ENCODE data around the gene UPK3BL1. TPM values are rescaled to one million over a fixed set of nuclear protein-coding genes. Genes with fewer than 3 reads are reported as not detected.
"Not testable (repeated sequence)": the region's sequence is repeated elsewhere in the genome, so short reads cannot be mapped to it uniquely, and the experiment has no call there.

Gene UPK3BL1, protein sequence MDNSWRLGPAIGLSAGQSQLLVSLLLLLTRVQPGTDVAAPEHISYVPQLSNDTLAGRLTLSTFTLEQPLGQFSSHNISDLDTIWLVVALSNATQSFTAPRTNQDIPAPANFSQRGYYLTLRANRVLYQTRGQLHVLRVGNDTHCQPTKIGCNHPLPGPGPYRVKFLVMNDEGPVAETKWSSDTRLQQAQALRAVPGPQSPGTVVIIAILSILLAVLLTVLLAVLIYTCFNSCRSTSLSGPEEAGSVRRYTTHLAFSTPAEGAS
- 5.3 and 8.6 TPM in 2 replicates for total RNA-seq

DNA sequence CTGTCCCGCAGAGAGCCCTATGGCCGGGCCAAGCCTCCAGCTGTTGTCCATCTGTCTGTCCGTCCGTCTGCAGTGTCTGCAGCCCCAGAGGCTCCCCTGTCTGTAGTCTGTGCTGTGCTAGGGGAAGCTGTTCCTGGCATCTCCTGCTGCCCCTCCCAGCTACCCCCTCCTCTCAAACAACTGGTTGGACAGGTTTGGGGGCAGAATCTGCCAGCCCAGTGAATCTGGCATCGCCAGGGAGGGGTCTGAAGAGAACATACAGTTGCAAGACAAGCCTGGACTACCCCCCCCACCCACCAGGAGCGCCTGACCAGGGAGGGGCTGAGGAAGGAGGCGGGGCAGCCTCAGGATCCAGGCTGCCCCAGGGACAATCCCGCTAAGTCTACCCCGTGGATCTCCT, at the start of gene UPK3BL1:
Gene UPK3BL1, minus strand, starts transcription at position 101 of the 400 bp plus-strand sequence. Its CDS starts 50 bp downstream, at position 51.
- DNase-seq (ENCODE audit: low read depth, low spot score): not testable (repeated sequence)

DNA sequence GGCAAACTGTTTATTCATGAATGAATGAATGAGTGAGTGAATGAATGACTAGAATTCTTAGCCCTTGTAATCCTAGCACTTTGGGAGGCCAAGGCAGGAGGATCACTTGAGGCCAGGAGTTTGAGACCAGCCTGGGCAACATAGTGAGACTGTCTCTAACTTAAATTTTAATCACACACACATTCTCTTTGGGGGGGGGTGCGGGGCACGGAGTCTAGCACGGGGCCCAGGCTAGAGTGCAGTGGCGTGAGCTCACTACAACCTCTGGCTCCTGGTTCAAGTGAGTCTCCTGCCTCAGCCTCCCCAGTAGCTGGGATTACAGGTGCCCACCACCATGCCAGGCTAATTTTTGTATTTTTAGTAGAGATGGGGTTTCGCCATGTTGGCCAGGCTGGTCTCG, 48.0 kb upstream of the UPK3BL1 start:
- not testable (repeated sequence) for DNase-seq (ENCODE audit: low read depth, low spot score)

DNA sequence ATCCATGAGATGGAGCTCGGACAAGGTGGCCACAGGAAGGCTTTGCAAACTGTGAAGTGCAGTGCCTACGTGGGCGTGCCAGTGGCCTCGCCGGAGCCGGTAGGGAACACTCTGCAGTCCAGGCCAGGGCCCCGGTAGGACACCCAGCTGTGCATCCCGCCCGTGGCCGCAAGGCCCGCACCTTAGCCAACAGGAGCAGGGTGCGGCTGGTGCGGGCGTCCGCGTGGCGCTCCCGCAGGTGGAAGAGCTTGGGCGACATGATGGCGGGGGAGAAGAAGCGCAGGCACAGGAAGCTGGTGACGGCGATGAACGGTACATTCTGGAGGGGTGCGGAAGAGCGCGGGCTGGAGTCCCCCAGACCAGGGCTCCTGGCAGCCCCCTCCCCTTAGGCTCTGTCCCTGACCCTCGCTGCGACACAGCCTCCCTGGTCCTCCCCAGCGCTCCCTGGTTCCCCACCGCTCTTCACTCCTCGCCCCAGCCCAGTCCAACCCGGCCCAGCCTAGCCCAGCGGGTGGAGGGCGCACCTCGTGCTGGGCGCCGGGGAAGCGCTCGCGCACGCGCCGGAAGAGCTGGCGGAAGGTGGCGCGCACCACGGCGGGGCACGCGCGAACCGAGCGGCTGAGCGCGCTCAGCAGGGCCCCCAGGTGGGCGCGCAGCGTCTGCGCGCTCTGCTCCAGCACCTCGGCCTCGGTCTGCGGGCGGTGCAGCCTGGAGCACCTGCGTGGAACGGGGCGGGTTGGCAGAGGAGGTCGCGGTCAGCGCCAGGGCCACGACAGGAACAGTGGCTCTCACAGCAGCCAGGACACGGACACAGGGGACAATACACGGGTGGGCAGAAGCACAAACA, 47.1 kb upstream of the UPK3BL1 start:
- DNase-seq (ENCODE audit: low read depth, low spot score): not testable (repeated sequence)

DNA sequence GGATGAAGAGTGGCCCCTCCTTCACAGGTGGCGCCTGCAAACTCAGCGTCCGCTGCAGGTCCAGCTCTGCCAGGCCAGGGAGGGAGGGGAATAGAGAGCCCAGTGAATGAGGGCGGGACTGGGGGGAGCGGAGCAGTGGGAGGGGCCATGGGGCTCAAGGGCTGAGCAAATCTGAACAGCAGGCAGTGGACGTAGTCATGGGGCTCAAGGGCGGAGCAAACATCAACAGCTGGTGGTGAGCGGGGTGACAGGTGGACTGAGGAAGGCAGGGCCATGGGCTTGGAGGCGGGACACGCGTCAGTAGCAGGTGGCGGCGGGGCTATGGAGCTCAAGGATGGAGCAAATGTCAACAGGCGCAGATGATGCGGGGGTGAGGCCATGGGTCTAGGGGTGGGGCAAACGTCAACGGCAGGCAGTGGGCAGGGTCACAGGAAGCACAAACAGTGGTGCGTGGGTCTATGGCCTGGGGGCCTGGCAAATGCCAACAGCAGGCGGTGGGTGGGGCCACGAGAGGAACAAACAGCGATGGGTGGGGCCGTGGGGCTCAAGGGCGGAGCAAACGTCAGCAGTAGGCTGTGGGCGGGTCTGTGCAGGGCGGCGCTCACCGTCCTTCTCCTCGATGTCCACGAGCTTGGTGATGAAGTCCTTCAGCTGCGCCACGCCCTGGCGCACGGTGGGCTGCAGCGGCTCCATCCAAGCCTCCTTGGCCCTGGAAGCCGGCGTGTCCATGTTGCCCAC, 45.9 kb upstream of the UPK3BL1 start:
- not testable (repeated sequence) for DNase-seq (ENCODE audit: low read depth, low spot score)

DNA sequence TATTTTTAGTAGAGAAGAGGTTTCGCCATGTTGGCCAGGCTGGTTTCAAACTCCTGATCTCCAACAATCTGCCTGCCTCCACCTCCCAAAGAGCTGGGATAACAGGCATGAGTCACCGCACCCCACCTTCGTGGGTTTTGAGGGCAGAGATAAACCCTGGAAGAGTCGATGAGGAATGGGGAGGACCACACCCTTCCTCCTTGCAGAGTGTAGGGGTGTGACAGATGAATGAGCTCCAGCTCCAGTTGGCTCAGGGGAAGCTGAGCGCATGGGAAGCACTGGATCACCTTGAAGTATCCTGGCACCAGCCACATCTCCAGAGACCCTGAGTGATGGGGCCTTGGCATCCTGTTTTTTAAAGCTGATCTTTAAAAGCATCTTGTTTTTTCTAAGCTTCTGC, 40.0 kb upstream of the UPK3BL1 start:
- DNase-seq (ENCODE audit: low read depth, low spot score): not testable (repeated sequence)

DNA sequence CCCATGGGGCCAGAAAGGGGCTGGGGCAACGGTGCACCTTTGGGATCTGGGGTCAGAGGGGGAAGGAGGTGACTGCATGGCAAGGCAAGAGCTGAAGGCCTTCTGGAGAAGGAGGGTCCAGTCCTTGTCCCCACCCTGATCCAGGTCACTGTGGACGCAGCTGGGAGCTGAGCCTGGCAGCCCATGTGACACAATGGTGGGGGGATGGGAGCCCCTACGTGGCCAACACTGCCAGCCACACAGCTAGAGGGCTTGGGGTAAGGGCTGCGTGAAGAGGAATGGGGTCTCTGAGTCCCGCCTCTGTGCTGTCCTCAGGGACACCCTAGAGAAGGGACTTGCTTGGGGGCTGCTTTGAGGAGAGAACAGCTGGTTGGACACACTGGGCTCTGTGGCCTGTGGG, 38.2 kb upstream of the UPK3BL1 start:
- DNase-seq (ENCODE audit: low read depth, low spot score): not testable (repeated sequence)

DNA sequence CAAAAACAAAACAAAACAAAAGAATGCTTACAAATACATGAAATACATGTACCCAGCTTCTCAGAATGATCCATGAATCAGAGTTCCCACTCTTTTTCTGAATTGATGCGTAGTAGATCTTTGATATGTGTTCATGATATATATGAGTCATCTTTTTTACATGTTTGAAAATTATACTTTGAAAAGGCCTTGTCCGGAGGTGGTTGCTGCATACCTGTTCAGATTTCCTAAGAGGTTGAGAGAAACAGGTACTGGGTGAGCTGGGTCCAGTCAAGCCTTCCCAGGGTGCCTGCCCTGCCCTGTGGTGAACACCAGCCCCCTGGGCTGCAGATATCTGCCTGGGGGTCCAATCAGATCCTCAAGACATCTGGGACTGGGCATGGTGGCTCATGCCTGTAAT, 33.0 kb upstream of the UPK3BL1 start:
- DNase-seq (ENCODE audit: low read depth, low spot score): not testable (repeated sequence)

DNA sequence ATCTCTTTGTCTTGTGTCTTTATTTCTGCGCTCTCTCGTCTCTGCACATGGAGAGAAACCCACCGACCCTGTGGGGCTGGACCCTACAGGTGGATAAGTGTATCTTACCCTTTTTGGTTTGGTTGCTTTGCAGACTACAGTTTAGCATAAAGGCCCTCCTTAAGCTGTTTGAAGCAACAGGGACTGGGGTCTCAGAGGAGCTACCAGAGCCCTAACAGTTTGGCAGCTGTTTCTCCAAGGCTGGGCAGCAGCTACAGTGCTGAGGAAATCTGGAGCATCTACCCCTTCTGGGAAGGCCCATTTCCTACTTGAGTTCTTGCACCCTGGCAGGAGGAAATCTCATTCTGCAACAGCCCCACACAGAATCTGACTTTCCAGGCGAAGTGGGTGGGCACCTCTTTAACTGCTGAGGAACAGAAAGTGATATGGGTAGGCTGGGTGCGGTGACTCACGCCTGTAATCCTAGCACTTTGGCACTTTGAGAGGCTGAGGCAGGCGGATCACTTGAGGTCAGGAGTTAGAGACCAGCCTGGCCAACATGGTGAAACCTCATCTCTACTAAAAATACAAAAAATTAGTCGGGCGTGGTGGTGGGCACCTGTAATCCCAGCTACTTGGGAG, 31.0 kb upstream of the UPK3BL1 start:
- DNase-seq (ENCODE audit: low read depth, low spot score): not testable (repeated sequence)

DNA sequence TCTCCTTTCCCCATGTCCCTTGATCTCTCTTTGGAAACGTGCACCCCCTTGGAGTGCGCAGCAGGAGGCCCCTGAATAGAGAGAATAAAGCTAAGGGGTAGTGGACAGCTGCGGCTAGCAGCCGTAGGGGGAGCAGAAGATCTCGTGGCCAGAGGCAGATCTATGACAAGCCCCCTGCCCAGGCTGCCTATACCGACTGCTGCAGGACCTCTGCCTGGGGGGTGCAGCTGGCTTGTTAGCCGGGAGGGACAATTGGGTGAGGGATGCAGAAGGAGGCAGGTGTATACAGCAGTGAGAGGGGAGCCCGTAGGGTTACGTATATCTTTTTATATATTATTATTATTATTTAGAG, 29.3 kb upstream of the UPK3BL1 start:
- not testable (repeated sequence) for DNase-seq (ENCODE audit: low read depth, low spot score)

DNA sequence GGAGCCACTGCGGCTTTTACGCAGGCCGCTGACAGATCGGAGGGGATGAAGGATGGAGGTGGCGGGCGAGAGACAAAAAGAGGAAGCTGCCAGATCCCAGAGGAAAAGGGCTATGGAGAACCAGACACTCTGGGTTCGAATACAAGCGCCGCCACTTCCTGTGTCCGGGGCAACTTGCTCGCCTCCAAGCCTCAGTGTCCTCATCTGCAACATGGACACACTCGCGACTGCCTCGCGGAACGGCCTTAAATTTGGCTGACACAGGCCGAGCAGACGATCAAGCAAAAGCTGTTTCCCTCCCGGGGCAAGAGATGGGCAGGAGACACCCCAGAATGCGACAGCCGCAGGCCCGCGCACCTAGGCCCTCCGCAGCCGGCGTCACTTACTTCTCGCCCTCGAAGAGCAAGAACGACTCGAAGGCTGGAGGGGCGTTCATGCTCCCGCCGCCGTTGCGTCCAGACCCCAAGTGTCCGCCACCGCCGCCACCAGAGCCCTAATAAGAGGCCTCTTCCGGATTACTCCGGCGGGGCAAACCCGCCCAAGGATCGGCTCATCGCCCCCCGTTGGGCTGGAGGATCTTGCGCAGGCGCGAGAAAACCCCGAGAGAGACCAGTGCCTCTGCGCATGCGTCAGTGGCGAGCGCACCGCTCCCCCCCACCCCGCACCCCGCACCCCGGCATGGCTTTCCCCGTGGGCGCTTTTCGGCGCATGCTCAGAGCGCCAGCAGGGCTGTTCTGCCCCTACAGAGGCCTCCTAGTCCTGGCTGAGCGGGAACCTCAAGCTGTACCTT, 28.8 kb upstream of the UPK3BL1 start, which contains the start of gene POLR2J2:
Gene POLR2J2, minus strand, starts transcription at position 498 of the 790 bp plus-strand sequence. Its CDS starts 62 bp downstream, at position 436.
- not testable (repeated sequence) for DNase-seq (ENCODE audit: low read depth, low spot score)

DNA sequence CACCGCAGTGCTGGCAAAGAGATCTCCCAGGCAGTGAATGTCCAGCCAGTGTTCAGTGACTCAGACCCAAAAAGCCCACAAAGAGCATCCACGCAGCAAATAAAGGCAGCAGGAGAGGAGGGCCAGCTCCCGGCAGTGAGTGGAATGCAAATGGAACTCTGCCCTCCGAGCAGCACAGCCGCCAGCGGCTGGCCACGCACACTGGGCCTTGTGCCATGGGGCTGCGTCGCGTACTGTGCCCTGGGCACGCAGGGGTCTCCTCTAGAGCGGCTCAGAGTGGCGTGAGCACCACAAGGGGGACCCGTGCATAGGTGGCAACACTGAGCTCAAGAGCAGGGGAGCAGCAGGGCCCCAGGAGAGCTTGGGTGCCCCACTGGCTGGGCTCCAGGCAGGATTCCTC, 24.9 kb upstream of the UPK3BL1 start:
- not testable (repeated sequence) for DNase-seq (ENCODE audit: low read depth, low spot score)

DNA sequence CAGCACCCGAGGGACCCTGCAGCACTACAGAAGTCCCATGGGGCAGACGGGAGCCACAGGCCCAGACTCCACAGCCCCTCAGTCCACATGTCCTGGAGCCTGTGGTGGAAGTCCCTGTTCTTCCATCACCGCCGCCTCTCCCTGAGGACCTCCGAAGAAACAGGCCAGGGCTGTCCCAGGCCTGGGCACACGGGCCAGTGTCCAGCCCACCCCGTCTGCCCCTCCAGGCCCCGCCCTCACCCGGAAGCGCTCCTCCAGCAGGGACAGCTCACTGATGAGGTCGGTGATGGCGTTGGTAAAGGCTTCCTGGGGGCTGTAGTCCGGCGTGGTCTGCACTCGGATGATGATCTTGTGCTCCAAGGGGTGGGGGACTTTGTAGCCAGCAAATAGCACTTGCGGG, 24.3 kb upstream of the UPK3BL1 start:
- DNase-seq (ENCODE audit: low read depth, low spot score): not testable (repeated sequence)

DNA sequence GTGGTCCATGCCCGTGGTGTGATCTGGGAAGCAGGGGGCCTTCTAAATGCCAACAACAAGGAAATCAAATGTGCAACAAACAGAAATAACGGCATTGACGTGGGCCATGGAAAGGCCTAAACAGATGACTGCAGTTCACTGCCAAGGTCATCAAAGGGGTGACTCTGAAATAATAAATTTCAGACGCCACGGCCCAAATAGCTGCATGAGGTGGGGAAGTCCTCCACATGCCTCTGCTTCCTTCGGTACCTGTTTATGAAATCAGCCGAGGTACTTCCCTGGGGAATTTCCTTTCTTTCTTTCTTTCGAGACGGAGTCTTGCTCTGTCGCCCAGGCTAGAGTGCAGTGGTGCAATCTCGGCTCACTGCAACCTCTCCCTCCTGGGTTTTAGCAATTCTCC, 22.2 kb upstream of the UPK3BL1 start:
- DNase-seq (ENCODE audit: low read depth, low spot score): not testable (repeated sequence)

DNA sequence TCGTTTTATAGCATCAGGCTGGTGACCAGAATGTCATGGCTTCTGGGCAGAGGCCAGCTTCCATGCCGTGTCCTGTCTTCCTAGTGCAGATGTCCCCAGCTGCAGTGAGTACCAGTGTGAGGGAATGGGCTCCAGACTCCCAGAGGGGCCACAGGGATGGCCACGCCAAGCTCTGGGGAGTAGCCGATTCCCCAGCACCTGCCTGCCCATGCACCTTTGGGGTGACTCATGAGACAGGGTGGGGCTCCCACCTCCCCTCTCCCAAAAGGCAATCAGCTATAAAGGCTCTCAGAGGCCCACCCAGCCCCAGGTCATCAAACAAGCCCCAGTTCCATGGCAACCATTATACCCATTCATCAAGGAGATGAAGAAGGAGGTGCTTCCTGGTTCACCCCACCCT, 7.3 kb upstream of the UPK3BL1 start, which contains the start of gene SPDYE2B:
Gene SPDYE2B, plus strand, starts transcription at position 396 of the 400 bp plus-strand sequence. CDS start 2,030 bp downstream, outside the sequence.
- not testable (repeated sequence) for DNase-seq (ENCODE audit: low read depth, low spot score)

DNA sequence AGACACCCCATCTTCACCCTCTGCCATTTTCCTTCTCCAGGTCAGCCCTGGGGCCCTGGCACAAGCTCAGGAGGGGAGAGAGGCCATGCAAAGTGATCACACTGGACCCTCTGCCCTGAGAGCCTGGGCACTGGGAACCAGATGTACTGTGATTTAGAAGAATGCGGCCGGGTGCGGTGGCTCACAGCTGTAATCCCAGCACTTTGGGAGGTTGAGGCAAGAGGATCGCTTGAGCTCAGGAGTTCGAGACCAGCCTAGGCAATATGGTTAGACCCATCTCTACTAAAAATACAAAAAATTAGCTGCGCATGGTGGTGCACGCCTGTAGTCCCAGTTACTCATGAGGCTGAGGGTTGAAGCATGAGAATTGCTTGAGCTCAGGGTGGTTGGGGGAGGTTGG, 5.2 kb upstream of the UPK3BL1 start:
- not testable (repeated sequence) for DNase-seq (ENCODE audit: low read depth, low spot score)

DNA sequence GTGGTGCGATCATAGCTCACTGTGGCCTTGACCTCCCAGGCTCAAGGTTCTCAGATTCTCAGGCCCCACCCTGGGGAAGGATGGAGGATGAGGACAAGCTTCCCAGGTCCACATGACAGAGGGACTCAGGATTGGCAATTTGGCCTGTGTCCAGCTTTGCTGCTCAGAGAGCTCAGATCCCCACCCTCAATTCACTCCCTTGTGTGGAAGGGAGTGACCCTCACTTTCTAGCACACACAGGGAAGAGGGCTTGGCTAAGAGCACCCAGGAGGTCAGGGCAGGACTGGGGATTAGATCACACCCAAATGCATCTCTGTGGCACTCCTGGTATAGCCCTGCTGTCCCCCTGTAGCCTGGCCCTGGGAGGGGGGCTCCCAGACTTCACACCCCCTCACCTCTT, 813 bp upstream of the UPK3BL1 start:
- DNase-seq (ENCODE audit: low read depth, low spot score): not testable (repeated sequence)

DNA sequence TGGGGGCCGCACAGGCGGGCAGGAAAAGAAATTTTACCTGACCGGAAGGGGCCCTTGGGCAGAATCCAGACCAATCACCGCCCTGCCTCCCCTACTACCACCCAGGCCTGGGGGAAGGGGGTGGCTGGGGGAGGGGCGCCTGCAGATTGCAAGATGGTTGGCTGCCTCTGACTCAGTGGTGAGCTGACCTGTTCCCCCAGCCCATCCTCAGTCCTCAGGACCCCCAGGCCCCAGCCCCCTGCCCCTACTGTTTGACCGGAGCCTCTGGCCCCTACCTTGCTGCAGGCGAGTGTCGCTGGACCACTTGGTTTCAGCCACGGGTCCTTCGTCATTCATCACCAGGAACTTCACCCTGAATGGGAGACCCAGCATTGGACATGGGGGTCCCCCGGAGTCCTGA, 3.7 kb downstream of the UPK3BL1 start:
- not testable (repeated sequence) for DNase-seq (ENCODE audit: low read depth, low spot score)

DNA sequence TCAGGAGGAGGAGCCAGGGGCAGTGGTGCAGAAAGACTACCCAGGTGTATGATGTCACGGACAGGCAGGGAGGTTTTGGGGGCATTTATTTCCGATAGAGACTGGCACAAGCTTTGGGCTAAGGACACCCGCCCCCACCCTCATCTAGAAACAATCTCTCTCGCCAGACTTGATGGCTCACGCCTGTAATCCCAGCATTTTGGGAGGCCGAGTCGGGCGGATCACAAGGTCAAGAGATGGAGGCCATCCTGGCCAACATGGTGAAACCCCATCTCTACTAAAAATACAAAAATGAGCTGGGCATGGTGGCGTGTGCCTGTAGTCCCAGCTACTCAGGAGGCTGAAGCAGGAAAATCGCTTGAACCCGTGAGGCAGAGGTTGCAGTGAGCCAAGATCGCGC, 5.6 kb downstream of the UPK3BL1 start:
- not testable (repeated sequence) for DNase-seq (ENCODE audit: low read depth, low spot score)

DNA sequence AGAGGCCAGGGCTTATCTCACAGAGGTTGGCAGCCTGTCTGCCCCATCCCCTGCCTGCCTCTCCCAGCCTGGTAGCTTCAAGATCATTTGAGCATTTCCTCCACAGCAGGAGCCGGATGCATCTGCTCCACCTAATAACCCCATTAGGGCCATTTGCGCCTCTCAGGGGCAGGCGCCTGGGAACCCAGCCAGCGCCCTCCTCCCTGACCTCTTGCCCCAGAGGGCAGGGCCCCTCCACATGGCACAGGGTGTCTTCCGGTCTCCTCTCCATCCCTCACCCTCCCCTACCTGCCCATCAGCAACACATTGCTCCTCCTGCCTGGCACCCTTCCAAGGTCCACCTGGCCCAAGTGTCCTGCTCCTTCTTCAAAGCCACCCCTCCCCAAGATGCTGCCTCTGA, 7.2 kb downstream of the UPK3BL1 start:
- DNase-seq (ENCODE audit: low read depth, low spot score): not testable (repeated sequence)

DNA sequence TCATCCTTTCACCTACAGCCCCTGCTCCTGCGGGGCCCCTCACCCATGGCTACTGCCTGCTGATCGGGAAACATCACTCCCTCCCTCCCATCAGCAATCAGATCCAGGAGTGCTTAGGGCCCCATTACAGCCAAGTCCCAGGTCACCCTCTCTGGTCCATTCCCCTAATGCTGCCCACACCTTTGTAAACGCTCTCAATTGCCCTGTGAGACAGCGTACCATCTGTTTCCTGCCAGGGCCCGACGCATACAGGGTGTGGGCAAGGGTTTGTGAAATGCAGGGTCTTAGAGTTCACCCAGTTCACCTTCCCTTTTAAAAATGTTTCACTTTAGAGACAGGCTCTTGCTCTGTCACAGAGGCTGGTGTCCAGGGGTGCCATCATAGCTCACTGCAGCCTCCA, 8.3 kb downstream of the UPK3BL1 start:
- not testable (repeated sequence) for DNase-seq (ENCODE audit: low read depth, low spot score)

Measured in pulmonary artery endothelial cell (primary cell).